CD14-positive monocyte (primary cell): ENCODE measurements around the gene CADM4. TPM values are rescaled to one million over a fixed set of nuclear protein-coding genes. Genes with fewer than 3 reads are reported as not detected.

Experiments used
- DNase-seq, 3 donors: peaks; one replicate each; pipeline ENCODE4 v3.0.0-alpha.2; 2011 to 2022
- H2AFZ ChIP-seq: 2 replicates; pipeline ENCODE4 v1.6.0; 2012; ENCODE audit warnings: mild to moderate bottlenecking, low read depth, low read length, inconsistent platforms; ENCODE audit not compliant: insufficient read depth, poor library complexity, severe bottlenecking
- H3K27ac ChIP-seq, 2 donors: 1 replicate in 1 of 2; 2 replicates in 1 of 2; pipeline ENCODE4 v1.5.1; 2012 to 2013; ENCODE audit warnings: low read length in 2 of 2, control low read depth in 1 of 2, inconsistent platforms in 1 of 2, low read depth in 1 of 2, mild to moderate bottlenecking in 1 of 2
- H3K27me3 ChIP-seq, 2 donors: one replicate each; pipeline versions ENCODE4 v1.6.0 to v1.6.1; 2011 to 2013; ENCODE audit warnings: low read length in 2 of 2; ENCODE audit not compliant: control insufficient read depth in 2 of 2, insufficient read depth in 2 of 2
- H3K36me3 ChIP-seq, 2 donors: replicated peaks in 1 of 2; 1 replicate in 1 of 2; 2 replicates in 1 of 2; pipeline versions ENCODE4 v1.5.1 to v1.6.1; 2012 to 2013; ENCODE audit warnings: low read length in 2 of 2, control low read depth in 1 of 2, inconsistent platforms in 1 of 2, mild to moderate bottlenecking in 1 of 2; ENCODE audit not compliant: insufficient read depth in 2 of 2, control insufficient read depth in 1 of 2
- H3K4me1 ChIP-seq, 2 donors: 1 replicate in 1 of 2; 2 replicates in 1 of 2; pipeline versions ENCODE4 v1.5.1 to v1.6.1; 2012 to 2013; ENCODE audit warnings: low read length in 2 of 2, control low read depth in 1 of 2, inconsistent platforms in 1 of 2, mild to moderate bottlenecking in 1 of 2, moderate library complexity in 1 of 2; ENCODE audit not compliant: insufficient read depth in 2 of 2, control insufficient read depth in 1 of 2
- H3K4me2 ChIP-seq: replicated peaks from 2 replicates; pipeline ENCODE3; 2012; ENCODE audit warnings: low read length, moderate library complexity, mild to moderate bottlenecking; ENCODE audit not compliant: poor library complexity, severe bottlenecking; ENCODE audit errors: extremely low read depth
- H3K4me3 ChIP-seq, 3 experiments: fragments of 200-600 bp in 1 of 3; sonication (generic) in 1 of 3; replicated peaks in 1 of 3; 1 replicate in 2 of 3; 2 replicates in 1 of 3; pipeline ENCODE4 v1.5.1; 2011 to 2013; ENCODE audit warnings: low read length in 3 of 3, mild to moderate bottlenecking in 3 of 3, control low read depth in 2 of 3, low read depth in 2 of 3, inconsistent platforms in 1 of 3, moderate library complexity in 1 of 3
- H3K79me2 ChIP-seq: 2 replicates; pipeline ENCODE4 v1.6.0; 2012; ENCODE audit warnings: mild to moderate bottlenecking, control low read depth, inconsistent platforms, low read length, moderate library complexity; ENCODE audit not compliant: insufficient read depth
- H3K9ac ChIP-seq: 2 replicates; pipeline ENCODE4 v1.6.0; 2017; ENCODE audit warnings: low read length, mild to moderate bottlenecking; ENCODE audit not compliant: insufficient read depth, poor library complexity, severe bottlenecking
- H3K9me3 ChIP-seq, 2 donors: replicated peaks in 1 of 2; 1 replicate in 1 of 2; 2 replicates in 1 of 2; pipeline versions ENCODE4 v1.5.1 to v1.6.1; 2012 to 2013; ENCODE audit warnings: low read length in 2 of 2, control low read depth in 1 of 2; ENCODE audit not compliant: control insufficient read depth in 1 of 2, insufficient read depth in 1 of 2
- H4K20me1 ChIP-seq: 2 replicates; pipeline ENCODE4 v1.6.0; 2012; ENCODE audit warnings: mild to moderate bottlenecking, low read length, control low read depth, moderate library complexity; ENCODE audit not compliant: insufficient read depth
- H3K27ac Mint-ChIP-seq, 7 donors: one replicate each; pipeline ENCODE4 v1.8.0; 2020; ENCODE audit warnings: mild to moderate bottlenecking in 7 of 7, mixed read lengths in 7 of 7, moderate library complexity in 6 of 7, inconsistent platforms in 2 of 7
- H3K27me3 Mint-ChIP-seq, 3 donors: one replicate each; pipeline ENCODE4 v1.8.0; 2021 to 2022; ENCODE audit warnings: low read depth in 3 of 3, mild to moderate bottlenecking in 3 of 3, mixed read lengths in 3 of 3, moderate library complexity in 3 of 3, inconsistent platforms in 1 of 3
- H3K36me3 Mint-ChIP-seq, 2 donors: one replicate each; pipeline ENCODE4 v1.8.0; 2020; ENCODE audit warnings: mixed read lengths in 2 of 2, inconsistent platforms in 1 of 2, mild to moderate bottlenecking in 1 of 2
- H3K4me1 Mint-ChIP-seq: one replicate; pipeline ENCODE4 v1.8.0; 2020; ENCODE audit warnings: mild to moderate bottlenecking, mixed read lengths
- H3K4me3 Mint-ChIP-seq, 2 donors: one replicate each; pipeline ENCODE4 v1.8.0; 2020; ENCODE audit warnings: mild to moderate bottlenecking in 2 of 2, mixed read lengths in 2 of 2, moderate library complexity in 1 of 2
- H3K9me3 Mint-ChIP-seq, 7 donors: one replicate each; pipeline ENCODE4 v1.8.0; 2020 to 2022; ENCODE audit warnings: mixed read lengths in 7 of 7, mild to moderate bottlenecking in 6 of 7, moderate library complexity in 6 of 7, inconsistent platforms in 2 of 7
- WGBS: methylation state at CpG from one replicate; pipeline ENCODE4 v1.1.5; 2013; ENCODE audit warnings: missing lambda C conversion rate; ENCODE audit not compliant: insufficient coverage; 5-methylcytosine and 5-hydroxymethylcytosine counted together
- intact Hi-C, 2 donors: fragments of 100-400 bp; cut with micrococcal nuclease; formaldehyde crosslinking; loops; one replicate each; pipeline versions ENCODE4 v1.15.0 to v1.15.1; 2023
- polyA plus RNA-seq, 3 donors: library from polyadenylated mRNA; depleted of rRNA in 1 of 3; unstranded in 2 of 3; stranded (reverse) in 1 of 3; fragments of 300-500 nt in 2 of 3; fragments of >200 nt in 1 of 3; fragmentation: Illumina TruSeq in 2 of 3; gene quantifications; 1 replicate in 2 of 3; 2 replicates in 1 of 3; pipeline ENCODE4 v1.2.3, GENCODE V29; 2012 to 2021
- TF ChIP-seq, protein P1 (sequence below): fragments of 200-600 bp; IDR thresholded peaks from one replicate; pipeline ENCODE4 v1.8.0; 2022; ENCODE audit warnings: antibody characterized with exemption, mild to moderate bottlenecking

CADM4 gene
- polyA plus RNA-seq, 3 donors: 0.10 to 0.91 (median 0.31) TPM

DNA sequence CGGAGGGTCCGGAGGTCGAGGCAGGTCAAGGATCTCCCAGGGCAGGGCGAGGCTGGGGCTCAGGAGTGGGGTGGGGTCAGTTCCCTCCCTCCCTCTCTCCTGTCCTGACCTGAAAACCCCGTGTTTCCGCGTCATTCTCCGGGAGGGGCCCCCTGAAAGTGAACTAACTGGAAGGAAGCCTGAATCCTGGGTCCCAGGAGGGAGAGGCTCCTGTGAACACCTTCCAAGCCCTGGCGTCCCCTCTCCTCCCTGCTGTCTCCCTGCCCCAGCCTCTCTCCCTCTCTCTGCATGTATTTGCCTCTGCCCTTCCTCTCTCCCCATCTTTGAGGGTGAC, 741 bp upstream of the CADM4 start:
- H3K4me2 ChIP-seq: peak overlapping the region; percentile 67
- intact Hi-C loops: no loop called here
- TF ChIP-seq, protein P1, sequence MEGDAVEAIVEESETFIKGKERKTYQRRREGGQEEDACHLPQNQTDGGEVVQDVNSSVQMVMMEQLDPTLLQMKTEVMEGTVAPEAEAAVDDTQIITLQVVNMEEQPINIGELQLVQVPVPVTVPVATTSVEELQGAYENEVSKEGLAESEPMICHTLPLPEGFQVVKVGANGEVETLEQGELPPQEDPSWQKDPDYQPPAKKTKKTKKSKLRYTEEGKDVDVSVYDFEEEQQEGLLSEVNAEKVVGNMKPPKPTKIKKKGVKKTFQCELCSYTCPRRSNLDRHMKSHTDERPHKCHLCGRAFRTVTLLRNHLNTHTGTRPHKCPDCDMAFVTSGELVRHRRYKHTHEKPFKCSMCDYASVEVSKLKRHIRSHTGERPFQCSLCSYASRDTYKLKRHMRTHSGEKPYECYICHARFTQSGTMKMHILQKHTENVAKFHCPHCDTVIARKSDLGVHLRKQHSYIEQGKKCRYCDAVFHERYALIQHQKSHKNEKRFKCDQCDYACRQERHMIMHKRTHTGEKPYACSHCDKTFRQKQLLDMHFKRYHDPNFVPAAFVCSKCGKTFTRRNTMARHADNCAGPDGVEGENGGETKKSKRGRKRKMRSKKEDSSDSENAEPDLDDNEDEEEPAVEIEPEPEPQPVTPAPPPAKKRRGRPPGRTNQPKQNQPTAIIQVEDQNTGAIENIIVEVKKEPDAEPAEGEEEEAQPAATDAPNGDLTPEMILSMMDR: no peak
- no peak overlapping the region for H3K27ac ChIP-seq
- no peak overlapping the region for H2AFZ ChIP-seq
- Mint-ChIP-seq H3K27me3 (peaks cover 48 to 56% (median 52%) of the 10 kb centered on the region in 3 donors), H3K4me1 (peaks cover 17% of the 10 kb centered on the region), H3K9me3 (peaks cover 0 to 23% (median 11%) of the 10 kb centered on the region in 7 donors), H3K4me3 (peak overlapping the region; percentile 70 to 86), H3K27ac (peak overlapping the region in 1 of 7 donors; percentile 36), H3K36me3 (peaks cover 17 to 19% of the 10 kb centered on the region in 2 donors)
- H3K9ac ChIP-seq: no peak overlapping the region
- peaks cover 36 to 48% of the 10 kb centered on the region in 2 donors for H3K27me3 ChIP-seq
- 13% methylated on average over 3 of the region's 9 CpGs for WGBS
- no peaks in the 10 kb centered on the region for H3K79me2 ChIP-seq
- no peaks in the 10 kb centered on the region for H3K36me3 ChIP-seq
- peaks cover 6 to 7% of the 10 kb centered on the region in 2 donors for H3K4me1 ChIP-seq
- H3K9me3 ChIP-seq: peaks cover 0 to 14% of the 10 kb centered on the region in 2 donors
- H4K20me1 ChIP-seq: peaks cover 7% of the 10 kb centered on the region
- H3K4me3 ChIP-seq: peak overlapping the region in 1 of 3 experiments; percentile 62
- DNase-seq: no peak

DNA sequence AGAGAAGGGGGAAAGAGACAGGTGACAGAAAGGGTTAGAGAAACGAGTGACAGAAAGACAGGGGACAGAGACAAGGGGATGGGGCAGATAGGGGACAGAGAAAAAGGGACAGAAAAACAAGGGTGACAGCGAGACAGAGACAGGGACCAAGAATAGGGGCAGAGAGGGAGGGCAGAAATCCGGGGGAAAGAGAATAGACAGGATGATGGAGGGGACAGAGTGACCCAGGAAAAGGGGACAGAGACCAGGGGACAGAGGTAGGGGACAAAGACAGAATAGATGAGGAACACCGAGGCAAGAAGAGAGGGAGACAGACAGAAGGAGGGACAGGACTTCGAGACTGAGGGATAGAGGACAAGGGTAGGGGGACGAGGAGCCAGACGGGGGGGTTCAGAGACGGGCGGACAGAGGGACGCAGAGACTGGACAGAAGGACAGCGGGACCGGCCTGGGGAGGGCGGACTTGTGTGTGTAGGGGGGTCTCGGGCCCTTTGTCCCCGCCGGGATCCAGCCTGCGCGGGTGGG, 593 bp downstream of the CADM4 start:
- intact Hi-C loops: no loop called here
- TF ChIP-seq, protein P1: no peak
- H3K4me3 ChIP-seq: no peak overlapping the region
- Mint-ChIP-seq H3K27me3 (peaks cover 54 to 66% (median 61%) of the 10 kb centered on the region in 3 donors), H3K4me1 (peaks cover 17% of the 10 kb centered on the region), H3K4me3 (peak overlapping the region; percentile 69 to 88), H3K9me3 (peaks cover 0 to 23% (median 11%) of the 10 kb centered on the region in 7 donors), H3K27ac (peak overlapping the region in 1 of 7 donors; percentile 52), H3K36me3 (peaks cover 12 to 19% of the 10 kb centered on the region in 2 donors)
- 14% methylated on average over 14 of the region's 18 CpGs for WGBS
- H3K27ac ChIP-seq: no peak overlapping the region
- H3K4me1 ChIP-seq: peaks cover 6 to 7% of the 10 kb centered on the region in 2 donors
- H2AFZ ChIP-seq: no peak overlapping the region
- DNase-seq: no peak
- no peak overlapping the region for H3K9ac ChIP-seq
- H3K4me2 ChIP-seq: no peak overlapping the region
- H4K20me1 ChIP-seq: peaks cover 7% of the 10 kb centered on the region
- H3K27me3 ChIP-seq: peaks cover 36 to 57% of the 10 kb centered on the region in 2 donors
- no peaks in the 10 kb centered on the region for H3K79me2 ChIP-seq
- H3K36me3 ChIP-seq: no peaks in the 10 kb centered on the region
- H3K9me3 ChIP-seq: peaks cover 0 to 14% of the 10 kb centered on the region in 2 donors
